GM18951 (cell line): ENCODE results near the gene BDH1.

Experiments
- POLR2A ChIP-seq: IDR thresholded peaks from 4 replicates; pipeline ENCODE4 v1.6.1; 2011; ENCODE audit warnings: mild to moderate bottlenecking; ENCODE audit not compliant: insufficient read length, insufficient read depth; ENCODE audit errors: extremely low read depth
- in situ Hi-C: fragments of 300-500 bp; cut with MboI; formaldehyde crosslinking; loops from one replicate; pipeline ENCODE4 v1.12.0; 2022; ENCODE audit warnings: low sequenced_read_pairs, mixed read lengths, inconsistent platforms; ENCODE audit not compliant: unreplicated experiment

Gene BDH1

GRCh38 chr3:197507081-197507480, 48.7 kb downstream of the BDH1 start:
- in situ Hi-C loops: loop anchor here (25.0 kb wide), 2 partner anchors 245 to 520 kb away; no protein-coding TSS in a partner anchor
- TF ChIP-seq POLR2A: no peak

GRCh38 chr3:197505796-197506548, 49.8 kb downstream of the BDH1 start:
- in situ Hi-C loops: loop anchor here (25.0 kb wide), 2 partner anchors 244 to 519 kb away; no protein-coding TSS in a partner anchor
- TF ChIP-seq POLR2A: no peak

- TF ChIP-seq POLR2A: no peak
Observed at GRCh38 chr3:197504641-197505121, 51.1 kb downstream of the BDH1 start.

GRCh38 chr3:197504229-197504628, 51.5 kb downstream of the BDH1 start:
- in situ Hi-C loops: loop anchor here (25.0 kb wide), 2 partner anchors 242 to 517 kb away; no protein-coding TSS in a partner anchor
- no peak for TF ChIP-seq POLR2A

More at GRCh38 chr3:197504641-197505121, 51.1 kb downstream of the BDH1 start:
- in situ Hi-C loops: loop anchor here (25.0 kb wide), 2 partner anchors 242 to 517 kb away; no protein-coding TSS in a partner anchor

- in situ Hi-C loops: loop anchor here (25.0 kb wide), 2 partner anchors 241 to 516 kb away; no protein-coding TSS in a partner anchor
Observed at GRCh38 chr3:197503652-197504051, 52.1 kb downstream of the BDH1 start.

GRCh38 chr3:197501879-197502620, 53.7 kb downstream of the BDH1 start:
- in situ Hi-C loops: loop anchor here (25.0 kb wide), 2 partner anchors 240 to 515 kb away; no protein-coding TSS in a partner anchor
- TF ChIP-seq POLR2A: no peak

More at GRCh38 chr3:197503652-197504051, 52.1 kb downstream of the BDH1 start:
- no peak for TF ChIP-seq POLR2A

GRCh38 chr3:197501496-197501878, 54.3 kb downstream of the BDH1 start:
- in situ Hi-C loops: loop anchor here (25.0 kb wide), 2 partner anchors 239 to 514 kb away; no protein-coding TSS in a partner anchor
- TF ChIP-seq POLR2A: no peak

GRCh38 chr3:197500812-197501211, 55.0 kb downstream of the BDH1 start:
- TF ChIP-seq POLR2A: no peak
- in situ Hi-C loops: loop anchor here (25.0 kb wide), 2 partner anchors 239 to 514 kb away; no protein-coding TSS in a partner anchor

GRCh38 chr3:197499427-197499826, 56.3 kb downstream of the BDH1 start:
- in situ Hi-C loops: no loop called here
- TF ChIP-seq POLR2A: no peak

- TF ChIP-seq POLR2A: no peak
- in situ Hi-C loops: no loop called here
Observed at GRCh38 chr3:197498499-197499241, 57.1 kb downstream of the BDH1 start.

GRCh38 chr3:197496746-197497125, 59.0 kb downstream of the BDH1 start:
- TF ChIP-seq POLR2A: no peak
- in situ Hi-C loops: no loop called here

GRCh38 chr3:197495999-197496745, 59.6 kb downstream of the BDH1 start:
- no peak for TF ChIP-seq POLR2A
- in situ Hi-C loops: no loop called here
